ENCODE measurements around the gene FAM78A. TPM values are rescaled to one million over a fixed set of nuclear protein-coding genes. Genes with fewer than 3 reads are reported as not detected.

The FAM78A gene
- polyA plus RNA-seq, 10 donors, result 25.0 to 42.0 (median 29.4) TPM

DNA sequence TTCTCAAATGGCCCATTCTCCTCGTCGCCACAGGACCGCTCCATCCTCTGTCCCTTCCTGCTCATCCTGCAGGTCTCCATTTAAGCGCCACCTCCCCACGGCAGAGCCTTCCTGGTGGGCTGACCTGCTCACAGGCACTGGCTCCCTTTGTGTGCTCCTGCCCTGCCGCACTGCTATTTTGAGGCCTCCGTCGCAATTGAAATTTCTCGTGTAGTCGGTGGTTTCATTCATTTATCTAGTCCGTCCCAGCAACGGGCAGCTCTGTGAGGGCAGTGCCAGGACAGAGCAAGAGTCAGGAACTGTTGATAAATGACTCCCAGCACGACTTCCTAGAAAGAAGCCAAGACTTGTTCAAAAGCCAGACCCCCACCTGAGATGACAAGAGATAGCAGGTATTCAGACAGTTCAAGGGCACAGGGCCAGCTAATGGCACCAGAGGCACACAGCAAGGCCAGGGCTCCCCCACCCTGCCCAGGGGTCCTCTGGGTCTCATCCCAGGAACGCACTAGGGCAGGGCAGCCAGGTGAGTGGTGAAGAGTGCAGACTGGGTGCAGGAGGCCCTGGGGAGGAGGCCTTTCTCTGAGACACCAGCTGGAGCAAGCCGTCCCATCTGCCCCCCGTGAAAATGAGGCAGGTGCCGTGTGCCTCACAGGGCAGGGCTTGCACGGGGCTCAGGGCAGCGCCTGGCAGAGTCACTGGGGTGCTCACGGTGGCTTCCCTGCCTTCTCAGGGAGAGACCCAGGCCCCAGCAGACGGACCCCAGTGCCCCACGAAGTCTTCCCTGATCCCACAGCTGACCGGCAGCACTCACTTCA is 36.9 kb downstream of the FAM78A start:
- DNase-seq, result peak in 1 of 3 donors; percentile 17

DNA sequence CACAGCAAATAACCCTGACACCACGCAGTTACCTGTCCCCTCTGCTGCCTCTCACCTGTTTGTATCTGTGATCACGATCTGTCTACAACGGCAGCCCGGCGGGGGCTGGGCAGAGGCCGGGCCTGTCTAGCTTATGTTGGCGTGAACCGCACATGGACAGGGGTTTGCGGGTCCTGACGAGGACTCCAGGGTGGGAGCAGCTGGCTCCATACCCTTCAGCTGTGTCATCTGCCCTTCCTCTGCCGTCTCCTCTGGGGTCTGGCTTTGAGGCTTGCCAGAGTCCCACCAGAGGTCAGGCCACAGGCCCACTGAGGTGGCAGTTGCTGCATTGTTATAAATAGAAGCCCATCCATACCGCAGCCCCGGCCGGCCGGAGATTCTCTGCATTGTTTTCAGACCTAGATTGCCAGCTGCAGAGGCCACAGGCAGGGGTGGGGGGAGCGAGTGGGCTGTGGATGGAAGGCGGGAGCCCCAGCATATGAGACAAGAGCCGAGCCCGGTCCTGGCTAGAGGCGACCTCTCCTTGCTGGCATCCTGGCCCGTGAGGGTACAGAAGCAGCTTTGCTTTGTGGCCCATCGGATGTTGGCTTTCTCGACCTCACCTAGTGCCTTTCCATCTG is 37.8 kb downstream of the FAM78A start:
- peak in 2 of 3 donors; percentile 63 to 78 for DNase-seq

DNA sequence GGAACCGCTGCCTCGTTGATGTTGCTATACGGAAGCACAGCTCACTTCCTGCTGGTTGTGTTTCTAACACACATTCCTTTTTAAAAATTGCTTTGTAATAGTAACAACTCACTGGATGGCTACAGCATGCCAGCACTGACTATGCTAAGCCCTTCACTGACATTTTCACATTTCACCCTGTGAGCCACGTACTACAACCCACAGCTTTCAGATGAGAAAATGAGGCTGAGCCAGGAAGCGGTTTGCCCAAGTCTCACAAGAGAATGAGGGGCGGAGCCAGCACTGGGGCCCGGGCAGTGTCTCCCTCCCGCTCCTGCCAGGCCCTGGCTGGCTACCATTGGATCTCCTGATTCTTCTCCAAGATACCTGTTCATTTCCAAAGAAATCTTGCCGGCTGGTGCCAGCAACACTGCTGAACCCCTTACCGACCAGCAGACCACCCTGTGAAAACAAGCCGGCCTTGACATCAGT is 38.3 kb downstream of the FAM78A start:
- DNase-seq, result peak in 1 of 3 donors; percentile 64

DNA sequence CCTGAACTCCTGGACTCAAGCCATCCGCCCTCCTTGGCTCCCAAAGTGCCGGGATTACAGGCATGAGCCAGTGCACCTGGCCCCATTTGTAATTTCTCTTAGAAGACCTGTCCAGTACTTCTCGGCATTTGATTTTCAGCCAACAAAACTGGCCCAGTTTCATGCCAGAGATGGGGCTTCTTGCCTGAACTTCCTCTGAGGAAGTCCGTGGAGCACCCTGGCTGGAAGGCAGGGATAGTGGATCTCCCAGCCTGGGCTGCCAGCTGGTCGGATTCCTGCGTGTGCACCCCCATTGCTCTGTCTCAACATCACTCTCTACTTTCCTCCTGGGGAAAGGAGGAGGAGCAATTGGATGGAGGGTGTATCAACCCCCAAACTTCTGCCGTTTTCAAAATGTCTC is 39.0 kb downstream of the FAM78A start:
- no peak for DNase-seq

DNA sequence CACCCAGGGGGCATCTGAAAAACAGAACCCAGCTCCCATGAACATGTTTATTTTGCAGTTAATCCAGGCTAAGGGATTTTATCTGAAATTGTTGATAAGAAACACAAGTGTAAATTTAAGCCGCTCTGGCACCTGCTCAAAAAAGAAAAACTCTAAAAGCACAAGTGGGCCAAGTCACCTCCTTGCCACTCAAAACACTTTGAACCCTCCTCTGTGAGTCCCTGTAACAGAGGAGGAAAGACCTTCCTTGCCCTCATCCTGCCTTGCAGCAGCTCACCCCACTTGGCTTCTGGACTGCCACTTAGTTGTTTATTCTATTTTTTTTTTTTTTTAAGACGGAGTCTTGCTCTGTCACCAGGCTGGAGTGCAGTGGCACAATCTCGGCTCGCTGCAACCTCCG is 39.5 kb downstream of the FAM78A start:
- no peak for DNase-seq

DNA sequence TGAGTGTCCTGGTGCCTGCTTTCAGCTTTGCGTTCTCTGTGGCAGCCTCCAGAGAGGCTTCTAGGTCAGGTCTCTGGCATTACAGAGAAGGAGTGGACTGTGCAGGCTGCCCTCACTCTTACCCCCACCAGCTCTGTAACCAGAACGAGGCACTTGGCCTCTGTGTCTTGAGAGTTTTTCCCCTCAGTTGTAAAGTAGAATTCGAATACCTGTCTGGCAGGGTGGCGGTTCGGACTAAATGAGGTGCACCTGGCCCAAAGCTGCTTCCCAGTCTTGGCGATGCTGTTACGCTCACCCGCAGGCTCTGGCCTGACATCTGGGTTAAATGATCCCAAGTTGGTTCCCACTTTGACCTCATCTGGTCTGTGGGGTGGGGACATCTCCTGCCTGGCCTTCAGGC is 40.1 kb downstream of the FAM78A start:
- DNase-seq, result no peak

DNA sequence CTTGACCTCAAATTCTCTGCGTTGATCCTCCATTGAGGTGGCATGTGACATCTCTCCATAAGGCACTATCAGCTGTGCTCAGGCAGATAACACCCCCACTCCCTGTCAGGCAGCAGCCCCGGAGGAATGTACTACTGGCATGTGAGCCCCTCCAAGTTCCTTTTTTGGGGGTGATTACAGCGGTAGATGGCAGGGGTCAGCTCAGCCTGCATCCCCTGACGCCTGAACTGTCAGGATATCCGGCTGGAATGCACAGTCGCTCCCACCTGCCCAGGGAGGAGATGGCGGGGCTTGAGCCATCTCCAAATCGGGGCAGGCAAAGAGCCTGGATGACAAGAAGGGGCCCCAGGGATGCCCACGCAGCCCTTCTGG is 40.8 kb downstream of the FAM78A start:
- DNase-seq, result peak in 1 of 3 donors; percentile 58

DNA sequence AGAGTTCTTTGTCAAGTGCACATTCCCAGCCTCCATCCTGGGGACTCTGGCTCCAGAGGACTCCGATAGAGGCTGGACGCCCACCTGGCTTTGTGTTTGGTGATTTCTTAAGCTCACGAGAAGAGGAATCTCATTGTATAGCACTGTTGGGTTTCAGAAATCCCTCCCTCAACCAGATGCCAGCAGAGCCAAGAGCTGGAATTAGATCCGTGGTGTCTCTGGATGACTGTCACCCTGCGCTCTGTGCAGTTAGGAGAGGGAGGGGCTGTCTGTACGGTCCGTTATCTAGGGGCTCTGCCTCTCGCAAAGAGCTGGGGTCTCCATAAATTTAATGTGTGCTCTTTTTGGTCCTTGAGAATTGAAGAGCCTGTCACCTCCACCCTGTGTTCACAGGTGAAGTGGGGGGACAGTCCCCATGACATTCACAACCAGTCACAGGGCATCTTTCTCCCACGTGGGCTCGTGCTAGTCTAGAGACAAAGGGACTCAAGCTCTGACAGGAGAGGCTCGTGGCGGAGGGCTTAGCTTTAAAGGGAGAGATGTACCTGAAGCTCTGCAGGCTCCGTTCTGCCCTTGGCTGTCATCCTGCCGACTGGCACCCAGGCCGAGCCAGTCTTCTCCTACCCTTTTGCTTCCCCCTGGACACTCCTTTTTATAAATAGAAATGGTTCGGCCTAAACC is 41.4 kb downstream of the FAM78A start:
- DNase-seq, result no peak

DNA sequence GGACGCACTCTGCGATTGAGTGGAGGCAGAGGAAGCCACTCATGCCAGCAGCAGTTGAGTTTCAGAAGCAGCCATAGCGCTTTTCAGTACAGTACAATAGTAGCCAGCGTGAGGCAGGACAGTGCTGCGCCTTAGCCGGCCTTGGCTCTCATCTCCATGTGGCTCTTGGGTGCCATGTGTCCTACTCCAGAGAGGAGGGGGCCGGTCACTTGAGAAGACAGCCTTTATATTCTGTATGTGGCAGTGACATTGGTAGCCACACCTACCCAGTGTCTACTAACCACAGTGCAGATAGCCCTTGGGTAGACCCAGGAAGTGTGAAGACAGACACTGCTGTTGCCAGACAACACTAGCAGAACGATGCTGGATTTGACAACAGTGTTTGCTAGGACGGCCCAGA is 42.3 kb downstream of the FAM78A start:
- no peak for DNase-seq

DNA sequence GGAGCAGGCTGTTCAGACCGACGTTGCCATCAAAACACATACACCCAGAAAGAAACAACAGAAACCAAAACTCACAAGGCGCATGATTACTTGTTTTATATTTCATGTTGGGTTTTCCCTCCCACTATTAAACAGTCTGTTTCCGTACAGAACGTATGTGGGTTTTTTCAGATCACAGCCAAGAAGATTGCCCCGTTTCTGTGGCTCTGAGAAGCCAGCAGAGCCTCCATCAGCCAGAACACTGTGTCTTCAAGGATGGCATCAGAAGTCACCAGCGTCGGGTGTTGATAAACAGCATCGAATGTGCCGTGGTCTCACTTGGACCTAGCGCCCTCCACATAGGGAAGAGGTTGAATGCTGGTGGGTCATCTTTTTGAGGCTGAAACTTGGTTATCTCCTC is 42.8 kb downstream of the FAM78A start:
- no peak for DNase-seq

DNA sequence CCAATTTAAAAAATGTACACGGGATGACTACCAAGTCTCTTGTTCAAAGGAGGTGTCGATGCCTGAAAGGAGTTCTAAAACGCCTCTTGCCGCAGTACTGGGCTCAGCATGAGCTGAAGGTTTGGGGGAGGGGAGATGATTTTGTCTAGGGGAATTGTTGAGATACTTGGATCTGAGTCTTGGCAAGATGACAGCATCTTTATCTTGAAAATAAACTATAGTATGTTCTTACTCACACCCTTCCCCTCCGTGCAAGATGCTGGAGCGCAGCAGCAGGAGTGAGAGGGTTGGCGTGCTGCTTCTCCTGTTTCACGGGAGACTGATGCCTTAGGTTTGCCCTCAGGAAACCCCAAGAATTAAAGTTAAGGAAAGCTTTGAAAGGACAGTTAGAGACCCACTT is 47.3 kb downstream of the FAM78A start:
- DNase-seq, result peak in 1 of 3 donors; percentile 53

DNA sequence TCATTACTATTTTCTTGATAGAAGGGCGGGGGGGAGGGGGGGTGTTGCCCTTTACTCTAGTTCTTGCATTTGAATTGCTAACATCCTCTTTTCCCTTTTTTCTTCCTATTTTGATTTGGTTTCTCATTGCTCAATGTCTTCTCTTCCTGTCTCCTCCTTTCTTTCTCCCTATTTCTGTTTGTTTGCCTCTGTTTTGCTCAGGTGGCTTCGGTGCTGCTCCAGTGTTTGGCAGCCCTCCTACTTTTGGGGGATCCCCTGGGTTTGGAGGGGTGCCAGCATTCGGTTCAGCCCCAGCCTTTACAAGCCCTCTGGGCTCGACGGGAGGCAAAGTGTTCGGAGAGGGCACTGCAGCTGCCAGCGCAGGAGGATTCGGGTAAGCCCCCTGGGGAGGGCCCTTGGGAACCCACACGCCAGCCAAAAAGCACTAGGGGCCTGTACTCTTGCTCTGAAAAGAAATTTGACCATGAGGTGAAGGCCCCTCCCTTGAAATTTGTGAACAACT is 48.3 kb downstream of the FAM78A start:
- no peak for DNase-seq

DNA sequence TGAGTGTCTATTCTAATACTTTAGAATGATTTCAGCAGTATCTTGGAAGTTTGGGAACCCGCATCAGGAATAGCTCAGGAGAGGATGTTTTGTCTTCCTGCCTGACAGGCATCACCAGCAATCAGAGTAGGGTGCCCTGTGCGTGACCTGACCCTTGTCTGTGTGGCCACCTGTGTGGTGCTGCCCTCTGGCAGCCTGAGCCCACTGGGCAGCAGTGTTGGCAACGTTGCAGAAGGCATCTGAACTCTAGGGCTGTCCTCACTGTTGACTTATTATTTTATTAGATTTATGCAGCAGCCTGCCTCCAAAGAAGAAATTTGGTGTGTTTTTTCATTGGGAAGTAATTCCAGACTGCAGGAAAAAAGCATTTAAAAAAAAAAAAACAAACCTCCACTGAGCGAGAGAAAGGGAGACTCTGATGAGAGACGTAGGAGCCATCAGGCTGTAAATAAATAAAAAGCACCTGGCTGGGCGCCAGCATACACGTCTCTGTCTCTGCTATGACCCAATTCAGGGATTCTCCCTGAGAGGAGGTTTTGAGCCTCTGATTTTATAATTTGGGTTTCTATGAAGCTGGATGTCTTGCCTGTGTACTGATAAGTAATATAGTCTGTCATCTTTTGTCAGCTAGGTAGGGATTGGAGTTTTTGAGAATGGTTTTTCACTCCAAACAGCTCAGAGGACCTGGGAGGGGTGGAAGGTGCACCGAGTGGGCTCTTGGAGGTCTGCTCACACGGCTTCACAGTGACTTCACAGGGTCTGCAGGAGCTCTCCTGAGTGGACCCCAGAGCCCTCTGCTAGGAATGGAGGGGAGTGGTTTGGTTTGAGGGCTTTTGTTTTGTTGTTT is 49.0 kb downstream of the FAM78A start:
- DNase-seq, result peak in 1 of 3 donors; percentile 68

DNA sequence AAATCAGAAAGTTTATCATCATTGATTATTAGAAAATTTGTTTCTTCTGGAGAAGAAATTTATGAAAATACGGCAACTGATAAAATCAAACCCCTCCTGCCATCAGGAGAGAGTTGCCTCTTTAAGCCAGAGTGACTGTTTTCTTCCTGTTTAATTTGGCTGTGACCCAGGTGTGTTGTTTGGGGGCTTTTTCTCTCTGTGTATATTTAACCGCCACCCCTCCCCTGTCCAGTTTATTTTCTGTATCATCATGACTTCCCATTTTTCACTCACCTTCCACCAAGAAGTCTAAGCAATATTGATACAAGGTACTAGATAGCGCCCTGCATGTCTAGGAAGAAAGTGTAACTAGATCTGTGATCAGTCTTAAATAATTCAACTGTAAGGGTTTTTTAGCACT is 50.1 kb downstream of the FAM78A start:
- DNase-seq, result no peak

DNA sequence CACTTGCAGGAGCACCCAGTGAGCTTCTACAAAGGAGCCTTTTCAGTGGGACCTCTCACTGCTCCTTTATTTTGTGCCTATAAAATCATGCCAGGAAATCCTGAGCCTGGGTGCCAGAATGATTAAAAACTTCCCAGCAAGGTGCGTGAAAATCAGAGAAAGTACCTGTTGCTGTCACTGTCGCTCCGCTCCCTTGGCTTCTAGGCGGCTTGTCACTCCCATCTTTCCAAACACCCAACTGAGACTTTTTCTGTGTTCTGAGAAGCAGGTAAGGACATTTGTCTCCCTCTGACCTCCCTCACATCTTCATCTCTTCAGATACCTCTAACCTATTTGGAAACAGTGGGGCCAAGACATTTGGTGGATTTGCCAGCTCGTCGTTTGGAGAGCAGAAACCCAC is 53.9 kb downstream of the FAM78A start:
- DNase-seq, result no peak

DNA sequence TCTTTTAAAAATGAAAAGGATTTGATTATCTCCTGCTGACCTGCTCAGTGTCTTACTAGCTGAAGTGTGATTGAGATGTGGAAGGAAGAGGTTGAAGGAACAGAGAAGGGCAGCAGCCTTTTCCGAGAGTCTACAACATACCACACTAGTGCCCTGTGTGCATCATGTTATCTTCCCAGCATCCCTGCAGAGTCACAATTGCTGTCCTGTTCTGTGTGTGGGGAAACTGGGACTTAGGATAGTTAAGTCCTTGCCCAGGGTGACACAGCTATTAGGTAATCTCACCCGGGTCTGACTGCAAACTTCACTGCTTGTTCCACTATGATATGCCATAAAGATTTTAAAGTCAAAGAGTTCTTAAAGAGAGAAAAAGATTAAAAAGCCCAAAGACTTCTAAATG is 55.8 kb downstream of the FAM78A start:
- no peak for DNase-seq

DNA sequence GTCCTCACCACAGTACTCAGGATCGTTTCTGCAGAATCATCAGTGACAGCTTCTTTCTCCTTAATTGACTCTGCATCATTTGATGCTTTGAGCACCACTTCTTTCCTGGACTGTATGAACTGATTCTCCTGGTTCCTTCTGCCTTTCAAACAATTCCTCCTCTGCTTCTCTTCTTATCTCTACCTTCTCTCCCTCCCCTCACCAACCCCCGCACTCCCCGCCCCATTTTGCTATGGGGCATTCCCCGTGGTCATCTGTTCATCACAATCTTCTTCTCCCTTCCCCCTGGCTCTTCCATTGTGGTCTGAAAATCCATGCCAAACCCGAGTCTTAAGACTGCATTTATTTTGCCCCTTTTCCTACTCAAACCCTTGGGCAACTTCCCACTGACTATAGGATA is 57.9 kb downstream of the FAM78A start:
- no peak for DNase-seq

DNA sequence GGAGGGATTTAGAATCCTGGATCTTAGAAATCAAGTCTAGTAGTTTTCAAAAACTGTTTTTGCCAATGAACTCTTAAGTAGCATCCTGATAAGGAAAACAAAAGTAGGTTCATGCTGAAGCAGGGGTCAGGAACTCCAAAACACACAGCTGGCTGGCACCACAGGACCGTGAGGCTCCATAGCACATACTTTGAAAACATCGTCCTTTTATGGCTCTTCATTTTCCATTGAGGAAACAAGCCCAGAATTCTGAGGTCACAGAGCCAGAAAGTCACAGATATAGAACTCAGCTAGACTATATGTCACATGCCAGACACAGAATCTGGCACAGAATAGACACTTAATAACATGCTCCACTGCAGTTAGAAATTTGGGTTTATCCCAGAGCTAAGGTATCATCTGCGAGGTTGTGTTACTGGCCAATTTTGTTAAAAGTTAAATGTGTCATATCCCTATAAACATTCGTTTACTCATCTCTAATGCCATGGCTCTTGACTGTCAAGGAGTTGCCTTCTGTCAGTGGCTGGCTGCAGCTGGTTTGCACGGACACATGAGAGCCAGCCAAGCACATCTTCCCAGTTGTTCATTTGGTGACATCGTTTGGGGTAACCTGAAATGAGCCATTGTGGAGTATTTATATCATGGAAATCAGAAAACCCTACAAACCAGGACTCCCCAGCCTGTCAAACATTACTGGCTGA is 58.8 kb downstream of the FAM78A start:
- peak in 1 of 3 donors; percentile 21 for DNase-seq

DNA sequence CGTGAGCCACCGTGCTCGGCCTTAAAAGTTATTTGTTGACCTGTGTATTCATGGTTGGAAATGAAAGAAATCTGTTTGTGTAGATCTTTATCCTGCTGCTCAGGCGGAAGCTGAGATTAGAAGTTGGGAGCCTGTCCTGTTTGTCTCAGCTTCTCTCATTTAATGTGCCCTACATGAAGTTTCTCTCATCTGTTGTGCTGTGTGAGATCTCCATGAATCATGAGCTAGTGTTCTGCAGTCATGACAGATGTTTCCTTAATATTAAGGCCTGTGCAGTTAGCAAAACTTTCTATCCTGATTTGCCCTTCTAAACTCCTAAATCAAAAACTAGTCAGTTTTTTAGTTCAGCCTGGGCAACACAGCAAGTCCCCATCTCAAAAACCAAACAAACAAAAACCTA is 59.5 kb downstream of the FAM78A start:
- no peak for DNase-seq

DNA sequence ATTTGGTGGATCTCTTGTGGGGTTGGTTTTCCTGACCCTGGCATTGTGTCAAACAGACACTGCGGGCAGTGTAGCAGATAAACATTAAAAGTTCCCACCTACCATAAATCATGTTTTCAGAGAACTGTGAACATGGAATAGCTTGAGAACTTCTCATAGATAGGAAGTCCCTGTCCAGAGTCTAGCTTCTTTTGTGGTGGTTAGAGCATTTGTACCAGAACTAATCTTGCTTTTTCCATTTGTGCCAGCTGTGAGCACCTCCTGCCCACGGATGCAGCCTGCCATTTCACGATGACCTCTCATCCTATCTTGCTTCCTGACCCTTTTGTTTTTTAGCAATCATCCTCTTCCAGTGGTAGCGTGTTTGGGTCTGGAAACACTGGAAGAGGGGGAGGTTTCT is 61.4 kb downstream of the FAM78A start:
- no peak for DNase-seq

DNA sequence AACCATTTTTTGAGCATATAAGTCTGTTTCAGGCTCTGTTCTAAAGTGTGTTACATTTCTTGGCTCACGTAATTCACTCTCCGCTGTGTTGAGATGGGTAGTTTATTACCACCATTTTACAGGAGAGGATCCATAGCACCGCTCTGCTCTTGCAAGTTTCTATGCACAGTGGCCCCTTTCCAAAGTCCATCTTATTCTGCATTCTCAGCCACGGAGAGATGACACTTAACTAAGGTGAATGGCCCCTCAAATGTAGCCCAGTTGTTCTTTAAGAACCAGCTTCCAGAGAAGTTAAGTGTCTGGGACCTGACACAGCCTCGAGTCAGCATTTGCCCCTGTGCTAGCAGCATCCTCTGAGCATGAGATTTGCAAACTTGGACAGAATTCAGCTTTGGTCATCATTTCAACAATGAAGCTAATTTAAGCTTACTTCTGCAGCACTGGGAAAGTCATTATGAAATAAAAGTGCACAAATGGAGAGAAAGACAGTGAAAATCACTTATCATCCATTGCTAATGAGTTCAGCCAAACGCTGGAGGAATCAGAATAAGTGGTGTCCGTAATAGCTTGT is 61.9 kb downstream of the FAM78A start:
- peak in 1 of 3 donors; percentile 48 for DNase-seq

Data from muscle of back (tissue), 11 donors.